ENCODE data around the gene IMPG1. TPM values are rescaled to one million over a fixed set of nuclear protein-coding genes. Genes with fewer than 3 reads are reported as not detected.

The IMPG1 gene
- total RNA-seq, 1 experiment from 2014 or later: not detected

DNA sequence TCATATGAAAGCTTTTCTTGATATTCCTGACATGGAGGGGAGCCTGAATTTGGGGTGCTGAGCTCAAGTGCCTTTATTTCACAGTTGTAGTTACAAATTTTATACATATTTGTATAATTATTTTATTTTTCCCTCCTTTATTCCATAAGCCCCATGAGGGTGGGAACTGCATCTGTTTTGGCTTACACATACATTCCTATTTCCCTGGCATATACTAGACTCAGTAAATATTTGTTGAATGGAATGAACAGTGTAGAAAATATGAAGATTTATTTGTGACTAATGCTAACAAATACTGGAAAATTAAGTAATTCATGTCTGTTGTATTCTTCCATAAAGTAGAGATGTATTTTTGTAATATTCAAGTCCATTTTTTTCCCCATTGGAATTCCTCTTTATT lies 196.3 kb downstream of the IMPG1 start (continued):
- TF ChIP-seq, protein P1, sequence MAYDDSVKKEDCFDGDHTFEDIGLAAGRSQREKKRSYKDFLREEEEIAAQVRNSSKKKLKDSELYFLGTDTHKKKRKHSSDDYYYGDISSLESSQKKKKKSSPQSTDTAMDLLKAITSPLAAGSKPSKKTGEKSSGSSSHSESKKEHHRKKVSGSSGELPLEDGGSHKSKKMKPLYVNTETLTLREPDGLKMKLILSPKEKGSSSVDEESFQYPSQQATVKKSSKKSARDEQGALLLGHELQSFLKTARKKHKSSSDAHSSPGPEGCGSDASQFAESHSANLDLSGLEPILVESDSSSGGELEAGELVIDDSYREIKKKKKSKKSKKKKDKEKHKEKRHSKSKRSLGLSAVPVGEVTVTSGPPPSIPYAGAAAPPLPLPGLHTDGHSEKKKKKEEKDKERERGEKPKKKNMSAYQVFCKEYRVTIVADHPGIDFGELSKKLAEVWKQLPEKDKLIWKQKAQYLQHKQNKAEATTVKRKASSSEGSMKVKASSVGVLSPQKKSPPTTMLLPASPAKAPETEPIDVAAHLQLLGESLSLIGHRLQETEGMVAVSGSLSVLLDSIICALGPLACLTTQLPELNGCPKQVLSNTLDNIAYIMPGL (CRISPR knock-in tag; IDR thresholded peaks at IDR 0.05): no peak
- no peak for TF ChIP-seq TCF7 (CRISPR knock-in tag; IDR thresholded peaks at IDR 0.05; ENCODE audit: low read depth)

DNA sequence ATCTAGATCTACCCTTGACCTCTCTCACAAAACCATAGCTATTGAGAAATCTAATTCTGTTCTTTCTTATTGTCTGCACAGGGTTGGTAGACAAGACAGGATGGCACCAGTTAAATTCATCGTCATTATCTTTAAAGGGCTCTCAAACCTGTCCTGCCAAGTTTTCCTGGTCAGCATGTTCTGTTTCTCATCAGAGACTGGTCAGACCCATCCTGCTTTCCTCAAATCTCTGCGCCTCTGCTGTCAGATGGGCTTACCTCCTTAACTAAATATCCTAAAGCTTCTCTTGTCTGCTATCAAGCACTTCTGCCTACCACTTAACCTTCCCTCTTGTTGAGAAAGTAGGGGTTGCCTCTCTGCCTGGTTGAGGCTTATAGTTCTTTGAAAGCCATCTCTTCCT lies 198.2 kb downstream of the IMPG1 start:
- peaks cover 9% of the 10 kb centered on the region for H3K4me1 Mint-ChIP-seq
- CTCF ChIA-PET: interaction anchor here (4.2 kb wide), 1 partner anchor 19 kb away, joined by 22 read pairs; no protein-coding TSS in a partner anchor
- DNase-seq (ENCODE audit: low spot score) (no peak), ATAC-seq (no peak)
- H3K9me3 Mint-ChIP-seq: no peaks in the 10 kb centered on the region
- H3K27me3 Mint-ChIP-seq (ENCODE audit: low read depth): no peaks in the 10 kb centered on the region
- POLR2A ChIA-PET: no interaction called here
- peaks cover 13% of the 10 kb centered on the region for H3K36me3 Mint-ChIP-seq
- H3K4me3 Mint-ChIP-seq: no peak overlapping the region
- H3K27ac Mint-ChIP-seq: 0 out of 2 replicates have a peak overlapping the region, but pooled peaks have one; percentile 23
- TF ChIP-seq GRHL2 (CRISPR knock-in tag; IDR thresholded peaks at IDR 0.05; ENCODE audit: insufficient replicate concordance, severe bottlenecking): no peak
- no peak for TF ChIP-seq JAZF1 (CRISPR knock-in tag; IDR thresholded peaks at IDR 0.05)
- TF ChIP-seq, protein P2, sequence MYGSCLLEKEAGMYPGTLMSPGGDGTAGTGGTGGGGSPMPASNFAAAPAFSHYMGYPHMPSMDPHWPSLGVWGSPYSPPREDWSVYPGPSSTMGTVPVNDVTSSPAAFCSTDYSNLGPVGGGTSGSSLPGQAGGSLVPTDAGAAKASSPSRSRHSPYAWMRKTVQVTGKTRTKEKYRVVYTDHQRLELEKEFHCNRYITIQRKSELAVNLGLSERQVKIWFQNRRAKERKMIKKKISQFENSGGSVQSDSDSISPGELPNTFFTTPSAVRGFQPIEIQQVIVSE (CRISPR knock-in tag; IDR thresholded peaks at IDR 0.05; ENCODE audit: borderline replicate concordance): no peak
